Mucosa of rectum (tissue), 2 donors: ENCODE results near the gene LIMS1.
"Not testable (repeated sequence)": the region's sequence is repeated elsewhere in the genome, so short reads cannot be mapped to it uniquely, and the experiment has no call there.

Source experiments
- H3K27ac ChIP-seq, 2 donors: one replicate each; pipeline ENCODE4 v1.7.0; 2013; ENCODE audit warnings: inconsistent platforms in 2 of 2, low read depth in 2 of 2, low read length in 2 of 2
- H3K27me3 ChIP-seq, 2 donors: one replicate each; pipeline ENCODE4 v1.7.0; 2013; ENCODE audit warnings: low read length in 2 of 2; ENCODE audit not compliant: control insufficient read depth in 2 of 2, insufficient read depth in 2 of 2
- H3K36me3 ChIP-seq, 2 donors: one replicate each; pipeline ENCODE4 v1.7.0; 2013; ENCODE audit warnings: low read length in 2 of 2; ENCODE audit not compliant: control insufficient read depth in 2 of 2, insufficient read depth in 2 of 2
- H3K4me1 ChIP-seq, 2 donors: one replicate each; pipeline ENCODE4 v1.7.0; 2013; ENCODE audit warnings: low read length in 2 of 2, mild to moderate bottlenecking in 1 of 2; ENCODE audit not compliant: control insufficient read depth in 2 of 2, insufficient read depth in 2 of 2
- H3K4me3 ChIP-seq, 2 donors: one replicate each; pipeline ENCODE4 v1.7.0; 2013; ENCODE audit warnings: low read length in 2 of 2
- H3K9ac ChIP-seq, 2 donors: one replicate each; pipeline ENCODE4 v1.7.0; 2013; ENCODE audit warnings: low read length in 2 of 2, low read depth in 1 of 2, mild to moderate bottlenecking in 1 of 2
- H3K9me3 ChIP-seq, 2 donors: one replicate each; pipeline ENCODE4 v1.7.0; 2013; ENCODE audit warnings: low read length in 2 of 2; ENCODE audit not compliant: control insufficient read depth in 2 of 2
- donor health status: healthy.
- donor health status: Normal muscosa, but diverticular disease.

Gene LIMS1

DNA sequence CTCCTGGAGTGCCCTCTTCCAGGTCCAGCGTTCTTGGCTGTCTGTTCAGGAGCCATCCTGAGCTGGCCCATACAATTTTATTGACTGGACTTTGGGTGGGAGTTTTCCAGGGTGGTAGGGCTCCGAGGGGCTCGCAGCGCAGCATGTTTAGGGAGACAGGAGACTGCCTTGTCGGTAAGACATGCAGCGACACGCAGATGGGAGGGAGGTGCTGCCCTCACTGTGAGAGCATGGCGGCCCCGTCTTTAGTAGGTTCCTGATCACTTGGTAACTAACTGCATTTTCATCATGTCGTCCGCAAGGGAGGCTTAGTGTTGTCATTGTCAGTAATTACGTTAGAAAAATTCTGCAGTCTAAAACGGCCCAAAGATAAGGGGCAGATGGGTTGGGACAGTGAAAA, 121.0 kb downstream of the LIMS1 start:
- not testable (repeated sequence) for H3K27ac ChIP-seq, H3K9ac ChIP-seq, H3K9me3 ChIP-seq, H3K4me3 ChIP-seq, H3K4me1 ChIP-seq, H3K27me3 ChIP-seq, H3K36me3 ChIP-seq

DNA sequence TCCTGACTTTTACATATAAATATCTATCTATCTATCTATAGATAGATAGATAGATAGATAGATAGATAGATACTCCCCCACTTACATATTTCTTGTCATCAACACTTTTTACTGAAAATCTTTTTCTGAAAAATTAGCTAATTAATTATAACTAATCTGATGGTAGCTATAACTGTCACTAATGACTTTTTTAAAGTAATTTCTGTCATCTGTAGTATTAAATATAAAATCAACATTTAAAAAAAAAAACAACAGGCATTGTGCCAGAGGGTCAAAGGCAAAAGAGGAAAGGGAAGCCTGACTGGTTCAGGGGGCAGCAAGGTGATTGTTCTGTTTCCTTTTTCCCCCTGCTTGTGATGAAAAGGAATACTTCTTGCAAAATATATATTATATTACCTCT, 122.0 kb downstream of the LIMS1 start:
- not testable (repeated sequence) for H3K27me3 ChIP-seq, H3K4me3 ChIP-seq, H3K9me3 ChIP-seq, H3K4me1 ChIP-seq, H3K27ac ChIP-seq, H3K9ac ChIP-seq, H3K36me3 ChIP-seq

DNA sequence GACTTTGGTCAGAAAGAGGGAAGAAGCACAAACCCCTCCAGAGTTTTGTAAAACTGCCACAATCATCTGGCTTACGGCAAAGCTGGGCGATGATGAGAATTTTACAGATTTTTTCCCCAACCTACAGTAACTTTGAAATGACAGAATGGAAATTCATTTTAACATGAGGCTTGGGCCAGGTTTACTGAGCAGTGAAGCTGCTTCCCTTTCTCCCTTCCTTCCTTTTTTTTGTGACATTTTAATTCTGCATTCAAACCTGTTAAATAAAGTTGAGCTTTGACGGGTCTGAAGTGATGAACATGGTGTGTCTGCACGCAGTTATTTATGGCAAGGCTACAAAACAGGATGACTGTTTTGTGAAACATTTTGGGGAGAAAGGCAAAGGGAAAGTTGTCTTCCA, 123.2 kb downstream of the LIMS1 start:
- not testable (repeated sequence) for H3K4me1 ChIP-seq, H3K36me3 ChIP-seq, H3K9ac ChIP-seq, H3K27ac ChIP-seq, H3K9me3 ChIP-seq, H3K4me3 ChIP-seq, H3K27me3 ChIP-seq

DNA sequence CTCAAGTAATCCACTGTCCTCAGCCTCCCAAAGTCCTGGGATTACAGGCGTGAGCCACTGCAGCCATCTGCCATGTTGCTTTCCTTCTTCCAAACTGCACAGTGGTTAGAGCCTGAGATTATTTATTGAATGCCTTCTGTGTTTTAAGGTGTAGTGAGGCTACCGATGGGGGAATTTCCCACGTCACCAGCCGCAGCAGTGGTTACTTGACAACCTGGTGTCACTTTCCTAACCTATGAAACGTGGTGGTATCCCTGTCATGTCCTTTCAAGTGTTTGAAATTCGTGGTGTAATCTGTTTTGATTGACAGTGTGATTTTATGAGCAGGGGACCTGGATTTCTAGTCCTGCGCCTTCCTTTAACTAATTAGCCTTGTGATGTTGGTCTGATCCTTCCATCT, 124.3 kb downstream of the LIMS1 start:
- not testable (repeated sequence) for H3K9me3 ChIP-seq, H3K27ac ChIP-seq, H3K27me3 ChIP-seq, H3K4me3 ChIP-seq, H3K36me3 ChIP-seq, H3K4me1 ChIP-seq, H3K9ac ChIP-seq

DNA sequence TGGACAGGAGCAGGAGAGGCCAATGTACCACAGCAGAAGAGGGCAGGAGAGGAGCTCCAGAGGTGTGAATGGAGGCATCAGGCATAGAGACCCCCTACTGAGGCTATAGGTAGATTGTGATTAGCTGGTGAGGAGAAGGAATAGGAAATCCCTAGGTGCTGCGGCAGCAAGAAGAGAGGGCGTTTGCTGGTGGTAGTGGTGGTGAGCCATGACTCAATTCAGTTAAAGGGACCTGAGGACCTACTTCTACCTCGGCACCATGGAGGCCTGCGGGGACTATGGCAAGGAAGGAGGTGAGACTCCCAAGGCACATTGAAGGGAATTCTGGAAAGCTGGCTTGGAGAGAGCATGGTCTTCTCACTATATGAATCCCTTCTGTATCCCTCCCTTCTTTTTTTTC, 127.2 kb downstream of the LIMS1 start:
- not testable (repeated sequence) for H3K27me3 ChIP-seq, H3K4me1 ChIP-seq, H3K9me3 ChIP-seq, H3K9ac ChIP-seq, H3K36me3 ChIP-seq, H3K27ac ChIP-seq, H3K4me3 ChIP-seq

DNA sequence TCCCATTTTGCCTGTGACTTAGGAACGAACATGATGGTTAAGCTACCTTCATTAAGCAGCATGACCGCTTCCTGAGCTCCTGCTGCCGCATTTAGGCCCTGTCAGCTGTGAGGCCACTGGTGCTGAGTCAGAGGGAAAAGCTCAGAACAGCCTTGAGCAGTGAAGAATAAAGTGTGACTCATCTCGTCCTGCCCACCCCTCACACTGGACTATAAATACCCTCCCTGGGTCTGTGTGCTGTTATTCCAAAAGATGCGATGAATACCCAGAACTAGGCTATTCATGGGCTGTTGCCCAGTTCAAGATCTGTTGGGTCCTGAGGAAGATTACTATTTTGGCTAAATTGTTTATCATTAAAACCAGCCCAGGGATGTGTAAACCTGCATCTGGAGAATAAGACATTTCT, 127.9 kb downstream of the LIMS1 start:
- H3K9ac ChIP-seq: not testable (repeated sequence)

DNA sequence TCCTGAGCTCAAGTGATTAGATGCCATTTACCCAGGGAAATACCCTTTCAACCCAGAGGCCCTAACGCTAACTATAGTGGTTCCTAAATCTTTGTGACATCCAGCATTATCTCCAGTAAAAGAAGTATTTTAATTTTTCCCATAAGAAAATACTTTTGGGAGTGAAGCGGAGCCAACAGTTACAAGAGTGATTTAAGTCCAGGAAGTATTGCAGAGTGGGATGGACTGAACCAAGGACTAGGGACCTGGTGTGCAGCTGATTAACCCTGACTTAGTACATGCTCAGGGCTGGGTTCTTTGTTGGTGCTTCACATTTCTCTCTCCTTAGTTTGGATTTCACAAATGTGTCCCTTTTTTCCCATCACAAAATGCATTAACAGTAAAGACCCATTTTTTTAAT, 129.1 kb downstream of the LIMS1 start:
- H3K27me3 ChIP-seq, H3K4me3 ChIP-seq, H3K9me3 ChIP-seq, H3K36me3 ChIP-seq, H3K4me1 ChIP-seq, H3K27ac ChIP-seq, H3K9ac ChIP-seq: not testable (repeated sequence)

More for the DNA sequence above, 127.9 kb downstream of the LIMS1 start:
- H3K27ac ChIP-seq, H3K27me3 ChIP-seq, H3K36me3 ChIP-seq, H3K4me1 ChIP-seq, H3K9me3 ChIP-seq, H3K4me3 ChIP-seq: not testable (repeated sequence)

DNA sequence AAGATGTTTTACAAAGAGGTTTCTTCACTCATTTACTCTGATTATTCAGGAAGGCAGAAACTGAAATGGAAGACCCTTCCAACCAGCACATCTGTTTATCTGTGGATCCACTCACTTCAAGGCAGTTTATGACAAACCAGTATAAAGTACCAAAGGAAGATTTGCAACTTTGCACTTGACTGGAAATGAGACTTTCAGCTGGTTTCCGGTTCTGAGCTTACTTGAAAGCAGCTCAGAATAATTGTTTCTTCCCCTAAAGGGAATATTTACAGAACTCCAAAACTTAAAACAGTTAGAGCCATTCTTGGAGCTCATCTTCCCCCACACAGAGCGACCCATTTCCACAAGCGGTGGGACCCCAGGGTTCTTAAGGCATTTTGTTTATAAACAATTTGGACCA, 129.8 kb downstream of the LIMS1 start:
- not testable (repeated sequence) for H3K4me3 ChIP-seq, H3K9me3 ChIP-seq, H3K27ac ChIP-seq, H3K27me3 ChIP-seq, H3K36me3 ChIP-seq, H3K9ac ChIP-seq, H3K4me1 ChIP-seq

DNA sequence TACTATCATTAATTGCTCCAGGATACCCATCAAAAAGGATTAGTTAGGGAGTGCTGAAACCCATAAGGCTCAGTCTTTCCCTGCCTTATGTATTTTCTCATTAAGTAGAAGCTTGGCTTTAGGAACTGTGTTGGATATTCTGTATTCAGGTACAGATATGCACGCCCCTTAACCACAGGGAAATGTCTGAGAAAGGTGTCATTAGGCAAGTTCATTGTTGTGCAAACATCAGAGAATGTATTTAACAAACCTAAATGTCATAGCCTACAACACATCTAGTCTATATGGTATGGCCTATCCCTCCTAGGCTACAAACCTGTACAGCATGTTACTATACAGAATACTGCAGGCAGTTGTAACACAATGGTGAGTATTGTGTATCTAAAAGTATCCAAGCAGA, 130.7 kb downstream of the LIMS1 start:
- not testable (repeated sequence) for H3K9me3 ChIP-seq, H3K27me3 ChIP-seq, H3K4me3 ChIP-seq, H3K4me1 ChIP-seq, H3K36me3 ChIP-seq, H3K9ac ChIP-seq, H3K27ac ChIP-seq

DNA sequence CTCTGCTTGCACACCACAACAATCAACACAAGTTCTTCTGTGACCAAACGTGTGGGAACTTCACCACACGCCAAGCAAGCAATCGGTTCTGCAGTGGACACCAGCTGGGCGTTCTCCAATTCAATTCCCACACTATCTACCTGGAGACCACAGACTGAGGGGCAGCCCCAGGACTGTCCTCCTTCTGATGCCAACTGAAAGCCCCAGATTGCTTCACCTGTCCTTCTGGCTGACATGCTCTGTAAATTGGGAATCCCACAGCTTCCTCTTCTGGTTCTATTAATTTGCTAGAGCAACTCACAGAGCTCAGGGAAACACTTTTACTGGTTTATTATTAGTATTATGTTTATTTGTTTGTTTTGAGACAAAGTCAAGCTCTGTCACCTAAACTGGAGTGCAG, 131.7 kb downstream of the LIMS1 start:
- H3K4me3 ChIP-seq, H3K27ac ChIP-seq, H3K4me1 ChIP-seq, H3K27me3 ChIP-seq, H3K9me3 ChIP-seq, H3K36me3 ChIP-seq, H3K9ac ChIP-seq: not testable (repeated sequence)

DNA sequence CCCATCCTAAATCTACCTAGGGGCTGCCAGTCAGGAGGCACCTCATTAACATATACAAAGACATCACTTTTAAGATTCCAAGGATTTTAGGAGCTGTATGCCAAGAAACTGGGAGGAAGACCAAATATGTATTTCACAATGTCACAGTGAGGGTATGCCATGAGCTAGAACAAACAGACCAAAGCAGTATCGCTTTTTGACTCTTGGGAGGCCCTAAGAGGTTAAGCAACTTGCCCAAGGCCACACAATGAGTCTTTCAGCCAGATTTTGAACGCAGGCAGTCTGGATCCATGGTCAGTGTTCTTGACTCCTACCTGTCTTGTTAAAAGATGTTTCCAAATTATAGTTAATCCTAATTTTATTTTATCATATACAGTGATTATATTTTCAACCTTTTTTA, 132.9 kb downstream of the LIMS1 start:
- not testable (repeated sequence) for H3K4me1 ChIP-seq, H3K9ac ChIP-seq, H3K4me3 ChIP-seq, H3K9me3 ChIP-seq, H3K27me3 ChIP-seq, H3K36me3 ChIP-seq, H3K27ac ChIP-seq
